ENCODE results near the gene CDH6.
A peak's percentile ranks its signal among the peaks of the same experiment; 100 is the strongest.

CDH6 gene

GRCh38 chr5:31232273-31232888 lies 38.9 kb downstream of the CDH6 start:
- TF ChIP-seq, protein P1, sequence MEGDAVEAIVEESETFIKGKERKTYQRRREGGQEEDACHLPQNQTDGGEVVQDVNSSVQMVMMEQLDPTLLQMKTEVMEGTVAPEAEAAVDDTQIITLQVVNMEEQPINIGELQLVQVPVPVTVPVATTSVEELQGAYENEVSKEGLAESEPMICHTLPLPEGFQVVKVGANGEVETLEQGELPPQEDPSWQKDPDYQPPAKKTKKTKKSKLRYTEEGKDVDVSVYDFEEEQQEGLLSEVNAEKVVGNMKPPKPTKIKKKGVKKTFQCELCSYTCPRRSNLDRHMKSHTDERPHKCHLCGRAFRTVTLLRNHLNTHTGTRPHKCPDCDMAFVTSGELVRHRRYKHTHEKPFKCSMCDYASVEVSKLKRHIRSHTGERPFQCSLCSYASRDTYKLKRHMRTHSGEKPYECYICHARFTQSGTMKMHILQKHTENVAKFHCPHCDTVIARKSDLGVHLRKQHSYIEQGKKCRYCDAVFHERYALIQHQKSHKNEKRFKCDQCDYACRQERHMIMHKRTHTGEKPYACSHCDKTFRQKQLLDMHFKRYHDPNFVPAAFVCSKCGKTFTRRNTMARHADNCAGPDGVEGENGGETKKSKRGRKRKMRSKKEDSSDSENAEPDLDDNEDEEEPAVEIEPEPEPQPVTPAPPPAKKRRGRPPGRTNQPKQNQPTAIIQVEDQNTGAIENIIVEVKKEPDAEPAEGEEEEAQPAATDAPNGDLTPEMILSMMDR (IDR thresholded peaks at IDR 0.05; ENCODE audit: insufficient read depth, low read length, poor library complexity, severe bottlenecking), result peak; percentile 75
- no peak for TF ChIP-seq EZH2phosphoT487 (conservative IDR thresholded peaks at IDR 0.05; ENCODE audit: low read length)
- Histone ChIP-seq H3K27me3 (ENCODE audit: low read length) (no peaks in the 10 kb centered on the region), H3K9me3 (ENCODE audit: insufficient read depth, low read length) (no peaks in the 10 kb centered on the region), H3F3A (ENCODE audit: insufficient read depth) (no peaks in the 10 kb centered on the region), H3K36me3 (ENCODE audit: low read length) (no peaks in the 10 kb centered on the region), H3K27ac (ENCODE audit: low read depth, low read length) (no peak overlapping the region), H3K4me2 (ENCODE audit: low read depth, low read length, poor library complexity, severe bottlenecking) (no peak overlapping the region), H2AFZ (ENCODE audit: low read depth, low read length, severe bottlenecking) (no peak overlapping the region), H3K9ac (ENCODE audit: low read length) (no peak overlapping the region), H3K9me2 (replicated peaks; ENCODE audit: insufficient read depth, low read length) (no peaks in the 10 kb centered on the region), H3K79me2 (ENCODE audit: insufficient read depth, low read length) (no peaks in the 10 kb centered on the region), H3K4me3 (ENCODE audit: insufficient read depth, low read length, poor library complexity, severe bottlenecking) (no peak overlapping the region), H4K20me1 (ENCODE audit: low read depth, low read length) (no peaks in the 10 kb centered on the region)

DNA sequence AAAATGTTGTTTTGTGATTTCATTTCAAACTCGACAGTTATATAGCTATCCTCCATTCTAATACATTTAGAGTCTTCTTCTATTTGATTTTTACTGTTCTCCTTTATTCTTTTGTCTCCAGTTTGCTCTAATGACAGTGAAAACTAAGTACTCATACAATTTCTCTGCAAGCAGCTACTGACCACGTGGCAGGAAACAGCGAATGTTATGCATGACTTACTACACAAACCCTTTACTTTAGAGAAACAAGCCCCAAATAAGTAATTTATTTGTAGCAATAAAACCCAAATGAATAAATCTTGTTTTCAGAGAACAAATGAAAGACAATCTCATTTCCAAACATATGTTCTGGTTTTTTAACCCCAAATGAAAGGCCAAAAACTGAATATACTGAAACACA lies 41.9 kb downstream of the CDH6 start:
- no peaks in the 10 kb centered on the region for H3K36me3 ChIP-seq (ENCODE audit: low read length)

DNA sequence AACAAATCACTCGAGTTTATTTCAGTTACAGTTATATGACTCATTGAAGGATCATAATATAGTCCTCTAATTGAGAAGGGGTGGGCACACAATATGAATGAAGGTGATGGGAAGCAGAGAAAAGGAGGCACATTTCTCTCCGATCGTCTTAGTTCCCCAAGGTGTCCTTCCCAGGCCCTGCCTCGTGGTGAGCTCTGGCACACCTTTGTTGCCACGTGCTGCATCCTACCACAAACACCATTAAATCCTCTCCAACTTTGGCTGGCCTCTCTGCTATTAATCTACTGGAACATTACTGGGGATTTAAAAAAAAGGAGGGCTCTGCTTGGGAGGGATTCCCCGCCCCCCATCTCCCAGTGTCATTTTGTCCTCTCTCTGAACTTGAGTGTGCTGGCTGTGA lies 42.9 kb downstream of the CDH6 start:
- H3K4me3 ChIP-seq (ENCODE audit: insufficient read depth, low read length, poor library complexity, severe bottlenecking), result no peak overlapping the region
- H3K36me3 ChIP-seq (ENCODE audit: low read length), result no peaks in the 10 kb centered on the region
- TF ChIP-seq, protein P1 (IDR thresholded peaks at IDR 0.05; ENCODE audit: insufficient read depth, low read length, poor library complexity, severe bottlenecking), result no peak
- TF ChIP-seq EZH2phosphoT487 (conservative IDR thresholded peaks at IDR 0.05; ENCODE audit: low read length), result no peak
- H3K9me2 ChIP-seq (replicated peaks; ENCODE audit: insufficient read depth, low read length), result no peaks in the 10 kb centered on the region
- H3K27me3 ChIP-seq (ENCODE audit: low read length), result no peaks in the 10 kb centered on the region
- H3K9ac ChIP-seq (ENCODE audit: low read length), result no peak overlapping the region
- H3K4me2 ChIP-seq (ENCODE audit: low read depth, low read length, poor library complexity, severe bottlenecking), result no peak overlapping the region
- peak overlapping the region; percentile 64 for H2AFZ ChIP-seq (ENCODE audit: low read depth, low read length, severe bottlenecking)
- H3K9me3 ChIP-seq (ENCODE audit: insufficient read depth, low read length), result no peaks in the 10 kb centered on the region
- H3K27ac ChIP-seq (ENCODE audit: low read depth, low read length), result no peak overlapping the region
- no peaks in the 10 kb centered on the region for H4K20me1 ChIP-seq (ENCODE audit: low read depth, low read length)
- H3K79me2 ChIP-seq (ENCODE audit: insufficient read depth, low read length), result no peaks in the 10 kb centered on the region
- H3F3A ChIP-seq (ENCODE audit: insufficient read depth), result no peaks in the 10 kb centered on the region

More for the DNA sequence above, 41.9 kb downstream of the CDH6 start:
- Histone ChIP-seq H3K27ac (ENCODE audit: low read depth, low read length) (no peak overlapping the region), H3K27me3 (ENCODE audit: low read length) (no peaks in the 10 kb centered on the region), H3K9me3 (ENCODE audit: insufficient read depth, low read length) (no peaks in the 10 kb centered on the region), H3K9me2 (replicated peaks; ENCODE audit: insufficient read depth, low read length) (no peaks in the 10 kb centered on the region), H2AFZ (ENCODE audit: low read depth, low read length, severe bottlenecking) (peak overlapping the region; percentile 18), H3K4me2 (ENCODE audit: low read depth, low read length, poor library complexity, severe bottlenecking) (peak overlapping the region; percentile 39), H4K20me1 (ENCODE audit: low read depth, low read length) (no peaks in the 10 kb centered on the region), H3K79me2 (ENCODE audit: insufficient read depth, low read length) (no peaks in the 10 kb centered on the region), H3K4me3 (ENCODE audit: insufficient read depth, low read length, poor library complexity, severe bottlenecking) (no peak overlapping the region), H3F3A (ENCODE audit: insufficient read depth) (no peaks in the 10 kb centered on the region), H3K9ac (ENCODE audit: low read length) (no peak overlapping the region)
- TF ChIP-seq EZH2phosphoT487 (conservative IDR thresholded peaks at IDR 0.05; ENCODE audit: low read length), result no peak
- TF ChIP-seq, protein P1 (IDR thresholded peaks at IDR 0.05; ENCODE audit: insufficient read depth, low read length, poor library complexity, severe bottlenecking), result no peak

Data from SU-DHL-6 (cell line).